Measurements from ENCODE around the gene SLC35A2. TPM values are rescaled to one million over a fixed set of nuclear protein-coding genes. Genes with fewer than 3 reads are reported as not detected.

SLC35A2 gene
- total RNA-seq, 1 experiment from 2014 or later, result 35.0 TPM

DNA sequence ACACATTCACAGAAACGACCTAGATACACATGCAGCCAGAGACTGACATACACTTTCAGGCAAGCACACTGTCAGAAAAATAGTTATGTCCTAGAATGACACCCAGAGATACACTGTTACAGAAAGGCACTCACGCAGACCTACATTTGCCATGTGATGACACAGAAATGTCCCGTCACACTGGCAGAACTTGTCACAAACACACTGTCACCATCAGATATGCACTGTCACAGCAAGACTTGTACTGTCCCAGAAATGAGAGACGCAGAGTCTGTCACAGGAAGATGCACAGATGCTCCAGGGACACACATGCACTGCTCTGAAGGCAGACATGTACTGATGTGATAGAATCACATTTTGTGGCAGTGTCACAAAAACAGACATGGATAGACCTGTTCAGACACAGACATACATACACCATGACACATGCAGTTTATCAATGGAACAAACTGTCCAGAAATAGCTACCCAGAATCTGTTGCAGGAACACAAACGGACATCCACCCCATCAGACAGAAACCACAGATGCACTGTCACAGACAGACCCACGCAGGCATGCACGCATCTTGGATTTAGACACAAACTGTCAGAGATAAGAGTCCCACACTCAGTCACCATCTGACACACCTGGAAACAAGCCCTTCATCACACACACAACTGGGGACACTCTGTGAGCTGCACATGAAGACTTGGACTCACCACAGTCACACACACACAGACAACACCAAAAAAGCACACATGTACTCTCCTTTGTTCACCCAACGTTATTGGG, 8.7 kb upstream of the SLC35A2 start:
- Histone ChIP-seq H3K27me3 (ENCODE audit: insufficient read depth, low read length) (no peaks in the 10 kb centered on the region), H3K4me1 (ENCODE audit: control insufficient read depth in 1 of 2, insufficient read depth in 2 of 2, low read length in 2 of 2) (peaks cover 5 to 19% of the 10 kb centered on the region in 2 experiments; a peak in 2 of 4 replicates), H3K27ac (ENCODE audit: low read depth, low read length) (no peak overlapping the region), H3K9ac (ENCODE audit: low read length) (no peak overlapping the region), H3K9me3 (ENCODE audit: control insufficient read depth in 1 of 2, insufficient read depth in 1 of 2, low read depth in 1 of 2, low read length in 2 of 2) (no peaks in the 10 kb centered on the region), H3K79me2 (ENCODE audit: insufficient read depth, low read length) (peaks cover 24% of the 10 kb centered on the region), H4K20me1 (ENCODE audit: insufficient read depth) (no peaks in the 10 kb centered on the region), H3K9me2 (ENCODE audit: insufficient read depth) (no peaks in the 10 kb centered on the region), H3K4me3 (replicated peaks in 1 of 2; ENCODE audit: low read depth in 1 of 2, low read length in 2 of 2) (no peak overlapping the region), H3K36me3 (ENCODE audit: control insufficient read depth in 1 of 2, insufficient read depth in 2 of 2, low read length in 2 of 2) (peaks cover 3 to 6% of the 10 kb centered on the region in 2 experiments; a peak in 3 of 4 replicates), H3K4me2 (ENCODE audit: low read length) (no peak overlapping the region), H2AFZ (ENCODE audit: low read depth, low read length, poor library complexity, severe bottlenecking) (no peak overlapping the region)
- CTCF ChIA-PET, result no interaction called here
- POLR2A ChIA-PET, result no interaction called here
- intact Hi-C loops (cut with micrococcal nuclease), result loop anchor here (2.0 to 5.0 kb wide), 2 partner anchors 37 to 158 kb away; partner anchors contain the start of genes GLOD5 and OTUD5
- ATAC-seq (no peak), DNase-seq (ENCODE audit: low read depth, low spot score) (no peak)
- TF ChIP-seq RAD21 (IDR thresholded peaks at IDR 0.05; ENCODE audit: low read depth) (no peak), EGR1 (IDR thresholded peaks at IDR 0.05; ENCODE audit: low read depth) (no peak), SP1 (IDR thresholded peaks at IDR 0.05; ENCODE audit: low read depth) (no peak), SRF (IDR thresholded peaks at IDR 0.05; ENCODE audit: low read depth) (no peak), EZH2 (IDR thresholded peaks at IDR 0.05) (no peak), YY1 (IDR thresholded peaks at IDR 0.05; ENCODE audit: extremely low read depth, insufficient replicate concordance, low read depth, low read length) (no peak), CBX3 (IDR thresholded peaks at IDR 0.05; ENCODE audit: low read depth) (no peak), POLR2AphosphoS5 (IDR thresholded peaks at IDR 0.05; ENCODE audit: low read depth, low read length) (no peak), ELF1 (IDR thresholded peaks at IDR 0.05; ENCODE audit: borderline replicate concordance, low read depth) (no peak), POLR2A (IDR thresholded peaks at IDR 0.05; ENCODE audit: borderline replicate concordance, extremely low read depth, insufficient read depth, insufficient read length) (no peak)
- TF ChIP-seq, protein P1, sequence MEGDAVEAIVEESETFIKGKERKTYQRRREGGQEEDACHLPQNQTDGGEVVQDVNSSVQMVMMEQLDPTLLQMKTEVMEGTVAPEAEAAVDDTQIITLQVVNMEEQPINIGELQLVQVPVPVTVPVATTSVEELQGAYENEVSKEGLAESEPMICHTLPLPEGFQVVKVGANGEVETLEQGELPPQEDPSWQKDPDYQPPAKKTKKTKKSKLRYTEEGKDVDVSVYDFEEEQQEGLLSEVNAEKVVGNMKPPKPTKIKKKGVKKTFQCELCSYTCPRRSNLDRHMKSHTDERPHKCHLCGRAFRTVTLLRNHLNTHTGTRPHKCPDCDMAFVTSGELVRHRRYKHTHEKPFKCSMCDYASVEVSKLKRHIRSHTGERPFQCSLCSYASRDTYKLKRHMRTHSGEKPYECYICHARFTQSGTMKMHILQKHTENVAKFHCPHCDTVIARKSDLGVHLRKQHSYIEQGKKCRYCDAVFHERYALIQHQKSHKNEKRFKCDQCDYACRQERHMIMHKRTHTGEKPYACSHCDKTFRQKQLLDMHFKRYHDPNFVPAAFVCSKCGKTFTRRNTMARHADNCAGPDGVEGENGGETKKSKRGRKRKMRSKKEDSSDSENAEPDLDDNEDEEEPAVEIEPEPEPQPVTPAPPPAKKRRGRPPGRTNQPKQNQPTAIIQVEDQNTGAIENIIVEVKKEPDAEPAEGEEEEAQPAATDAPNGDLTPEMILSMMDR (IDR thresholded peaks at IDR 0.05 in 2 of 3, conservative IDR thresholded peaks at IDR 0.05 in 1 of 3; ENCODE audit: borderline replicate concordance in 1 of 3, insufficient read depth in 1 of 3, low read depth in 2 of 3, low read length in 2 of 3), result no peak
- TF ChIP-seq, protein P2, sequence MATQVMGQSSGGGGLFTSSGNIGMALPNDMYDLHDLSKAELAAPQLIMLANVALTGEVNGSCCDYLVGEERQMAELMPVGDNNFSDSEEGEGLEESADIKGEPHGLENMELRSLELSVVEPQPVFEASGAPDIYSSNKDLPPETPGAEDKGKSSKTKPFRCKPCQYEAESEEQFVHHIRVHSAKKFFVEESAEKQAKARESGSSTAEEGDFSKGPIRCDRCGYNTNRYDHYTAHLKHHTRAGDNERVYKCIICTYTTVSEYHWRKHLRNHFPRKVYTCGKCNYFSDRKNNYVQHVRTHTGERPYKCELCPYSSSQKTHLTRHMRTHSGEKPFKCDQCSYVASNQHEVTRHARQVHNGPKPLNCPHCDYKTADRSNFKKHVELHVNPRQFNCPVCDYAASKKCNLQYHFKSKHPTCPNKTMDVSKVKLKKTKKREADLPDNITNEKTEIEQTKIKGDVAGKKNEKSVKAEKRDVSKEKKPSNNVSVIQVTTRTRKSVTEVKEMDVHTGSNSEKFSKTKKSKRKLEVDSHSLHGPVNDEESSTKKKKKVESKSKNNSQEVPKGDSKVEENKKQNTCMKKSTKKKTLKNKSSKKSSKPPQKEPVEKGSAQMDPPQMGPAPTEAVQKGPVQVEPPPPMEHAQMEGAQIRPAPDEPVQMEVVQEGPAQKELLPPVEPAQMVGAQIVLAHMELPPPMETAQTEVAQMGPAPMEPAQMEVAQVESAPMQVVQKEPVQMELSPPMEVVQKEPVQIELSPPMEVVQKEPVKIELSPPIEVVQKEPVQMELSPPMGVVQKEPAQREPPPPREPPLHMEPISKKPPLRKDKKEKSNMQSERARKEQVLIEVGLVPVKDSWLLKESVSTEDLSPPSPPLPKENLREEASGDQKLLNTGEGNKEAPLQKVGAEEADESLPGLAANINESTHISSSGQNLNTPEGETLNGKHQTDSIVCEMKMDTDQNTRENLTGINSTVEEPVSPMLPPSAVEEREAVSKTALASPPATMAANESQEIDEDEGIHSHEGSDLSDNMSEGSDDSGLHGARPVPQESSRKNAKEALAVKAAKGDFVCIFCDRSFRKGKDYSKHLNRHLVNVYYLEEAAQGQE (IDR thresholded peaks at IDR 0.05; ENCODE audit: low read depth), result no peak
- TF ChIP-seq, protein P3, sequence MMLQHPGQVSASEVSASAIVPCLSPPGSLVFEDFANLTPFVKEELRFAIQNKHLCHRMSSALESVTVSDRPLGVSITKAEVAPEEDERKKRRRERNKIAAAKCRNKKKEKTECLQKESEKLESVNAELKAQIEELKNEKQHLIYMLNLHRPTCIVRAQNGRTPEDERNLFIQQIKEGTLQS (IDR thresholded peaks at IDR 0.05), result no peak
- RAD21 ChIA-PET (ENCODE audit: low non-redundant PET in 1 of 2, low total read pairs in 2 of 2, uncharacterized antibody in 2 of 2, unreplicated experiment in 2 of 2), result no interaction called here
- BruUV-seq (replicated peaks), result no TSS peak
